IPS-NIHi11 (cell line): ENCODE data around the gene LUC7L2.
"Not testable (repeated sequence)": the region's sequence is repeated elsewhere in the genome, so short reads cannot be mapped to it uniquely, and the experiment has no call there.

Experiments
- DNase-seq: peaks from one replicate; pipeline ENCODE4 v3.0.0; 2012; ENCODE audit warnings: mixed read lengths, low spot score

The LUC7L2 gene

GRCh38 chr7:139450851-139451250 is 91.2 kb downstream of the LUC7L2 start:
- DNase-seq: no peak

GRCh38 chr7:139451638-139452037 is 91.9 kb downstream of the LUC7L2 start:
- DNase-seq: no peak

DNA sequence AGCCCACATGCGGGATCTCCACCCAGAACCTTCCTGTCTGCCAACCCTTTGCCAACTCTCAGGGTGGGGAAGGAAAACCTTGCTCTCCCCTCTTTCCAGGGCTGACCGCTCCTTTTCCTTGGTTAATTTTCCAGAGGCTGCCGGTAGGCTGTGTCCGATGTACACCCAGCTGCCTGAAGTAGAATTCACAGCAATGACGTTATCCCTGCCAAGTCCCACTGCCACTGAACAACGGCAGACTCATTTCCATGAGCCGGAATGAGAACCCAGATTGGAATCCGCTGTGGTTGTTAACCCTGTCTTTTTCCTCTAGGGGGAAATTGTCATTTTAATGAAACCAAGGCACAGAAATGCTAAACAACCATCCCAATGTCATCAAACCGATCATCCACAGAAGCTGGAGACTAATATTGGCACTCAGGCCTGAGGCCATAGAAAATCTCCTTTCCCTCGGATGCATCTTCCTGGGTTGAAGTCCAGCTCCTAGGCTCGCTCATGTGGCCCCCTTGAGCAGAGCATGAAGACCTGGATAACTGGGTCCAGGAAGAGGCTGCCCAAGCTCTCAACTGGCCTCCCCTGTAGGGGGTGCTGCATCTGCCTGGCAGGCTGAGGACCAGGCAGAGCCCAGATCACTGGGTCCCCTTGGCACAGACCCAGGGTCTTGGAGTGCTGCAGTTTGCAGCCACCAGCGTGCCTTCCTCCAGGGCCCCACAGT is 93.4 kb downstream of the LUC7L2 start:
- peak; percentile 55 for DNase-seq

GRCh38 chr7:139453673-139454321 is 94.1 kb downstream of the LUC7L2 start:
- no peak for DNase-seq

DNA sequence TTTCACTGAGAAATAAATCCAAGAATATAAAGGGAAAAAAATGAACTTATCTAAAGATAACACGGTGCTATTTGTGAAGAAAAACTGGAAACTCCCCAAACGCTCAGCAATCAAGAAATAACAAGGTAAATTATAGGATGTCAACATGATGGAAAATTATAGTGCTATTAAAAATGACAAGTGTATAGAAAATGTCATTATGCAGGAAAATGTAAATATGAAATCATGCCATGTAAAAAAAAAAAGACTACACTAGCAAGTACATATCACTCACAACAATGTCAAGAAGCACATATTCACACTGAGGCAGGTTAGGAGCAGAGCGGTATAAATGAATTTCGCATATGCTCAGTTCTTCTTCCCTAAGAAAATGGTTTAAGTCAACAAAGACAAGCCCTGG is 96.1 kb downstream of the LUC7L2 start:
- DNase-seq: no peak

GRCh38 chr7:139456511-139456910 is 96.8 kb downstream of the LUC7L2 start:
- DNase-seq: no peak

DNA sequence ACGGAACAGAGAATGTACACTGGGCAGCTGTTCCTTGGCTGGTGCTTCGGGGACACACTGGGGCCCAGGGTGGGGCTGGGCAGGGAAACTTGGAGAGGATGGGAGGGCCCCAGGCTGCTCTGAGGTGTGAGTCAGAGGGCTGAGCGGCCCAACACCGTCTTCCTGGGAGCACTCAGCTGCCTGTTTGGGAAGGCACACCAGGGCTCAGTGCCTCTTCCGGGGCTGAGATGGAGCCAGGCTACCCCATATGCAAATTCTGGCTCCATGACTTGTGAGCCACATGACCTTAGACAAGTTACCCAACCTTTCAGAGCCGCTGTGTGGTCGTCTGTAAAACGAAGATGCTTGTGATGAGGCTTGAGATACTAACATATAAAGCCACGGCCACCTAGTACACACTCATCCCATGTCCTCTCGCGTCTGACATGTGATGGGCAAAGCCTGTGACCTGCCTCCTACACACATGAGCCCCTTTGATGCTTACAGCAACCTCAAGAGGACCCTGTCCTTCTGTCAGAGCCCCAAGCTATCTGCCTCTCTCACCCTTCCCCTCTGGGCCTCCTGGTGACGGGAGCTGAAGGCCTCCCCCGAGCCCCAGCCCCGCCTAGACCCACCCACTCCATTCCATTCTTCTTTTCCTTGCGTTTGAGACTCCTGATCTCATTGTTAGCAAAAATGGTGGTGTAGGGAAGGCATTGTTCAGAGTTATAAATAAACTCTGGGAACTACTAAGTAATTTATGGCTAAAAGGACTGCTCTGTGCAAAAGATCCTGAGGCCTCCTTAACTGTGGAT is 97.7 kb downstream of the LUC7L2 start:
- no peak for DNase-seq

GRCh38 chr7:139463421-139463820 is 103.7 kb downstream of the LUC7L2 start:
- not testable (repeated sequence) for DNase-seq

GRCh38 chr7:139464511-139464910 is 104.8 kb downstream of the LUC7L2 start:
- not testable (repeated sequence) for DNase-seq

GRCh38 chr7:139465072-139465471 is 105.4 kb downstream of the LUC7L2 start:
- not testable (repeated sequence) for DNase-seq

- not testable (repeated sequence) for DNase-seq
Measured at GRCh38 chr7:139467729-139468128, 108.0 kb downstream of the LUC7L2 start.

GRCh38 chr7:139468281-139468680 is 108.6 kb downstream of the LUC7L2 start:
- not testable (repeated sequence) for DNase-seq

DNA sequence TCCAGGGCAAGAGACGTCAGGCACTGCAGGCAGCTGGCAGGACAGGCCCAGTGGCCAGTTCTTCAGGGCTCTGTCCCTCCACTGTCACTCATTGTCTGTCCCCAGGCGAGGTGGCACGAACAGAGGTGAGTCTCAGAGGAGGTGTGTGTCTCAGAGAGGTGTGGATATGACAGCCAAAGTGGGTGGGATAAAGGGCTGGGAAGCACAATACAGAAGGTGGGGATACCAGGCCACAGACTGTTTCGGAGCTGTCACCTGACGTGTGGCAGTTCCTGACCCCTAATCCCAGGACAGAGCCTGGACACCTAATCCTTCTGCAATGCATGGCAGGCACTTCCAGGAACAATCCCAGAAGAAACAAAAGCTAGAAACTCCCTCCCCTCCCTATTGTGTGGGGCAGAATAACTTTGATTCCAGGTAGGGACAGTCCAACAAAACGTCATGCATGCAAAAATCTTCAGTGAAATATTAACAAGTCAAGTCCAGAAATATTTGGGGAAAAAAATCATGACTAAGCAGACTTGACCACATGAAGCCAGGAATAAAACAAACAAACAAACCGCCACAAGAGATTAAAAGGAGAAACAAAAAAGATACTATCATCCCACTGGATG is 112.2 kb downstream of the LUC7L2 start:
- DNase-seq: no peak
